MM.1S (cell line): Measurements from ENCODE around the gene TCP11.

Experiments used
- DNase-seq: peaks from one replicate; pipeline ENCODE4 v3.0.0-alpha.2; 2015
- H2AFZ ChIP-seq: fragments of 300-600 bp; sonication (generic); 2 replicates; pipeline ENCODE4 v1.6.0; 2016; ENCODE audit warnings: antibody characterized with exemption, low read length
- H3F3A ChIP-seq: fragments of 300-600 bp; sonication (generic); 2 replicates; pipeline ENCODE4 v1.6.1; 2016; ENCODE audit warnings: mild to moderate bottlenecking, antibody characterized with exemption, low read length, moderate library complexity, mixed read lengths; ENCODE audit not compliant: insufficient read depth
- H3K27ac ChIP-seq: fragments of 300-600 bp; sonication (generic); 2 replicates; pipeline ENCODE4 v1.5.1; 2016; ENCODE audit warnings: mild to moderate bottlenecking, low read length
- H3K27me3 ChIP-seq: fragments of 300-600 bp; sonication (generic); replicated peaks from 2 replicates; pipeline ENCODE4 v1.6.0; 2016; ENCODE audit warnings: low read length; ENCODE audit not compliant: insufficient read depth
- H3K36me3 ChIP-seq: fragments of 300-600 bp; sonication (generic); replicated peaks from 2 replicates; pipeline ENCODE4 v1.6.1; 2016; ENCODE audit warnings: mild to moderate bottlenecking, low read length, mixed read lengths; ENCODE audit not compliant: insufficient read depth
- H3K4me1 ChIP-seq: fragments of 300-600 bp; sonication (generic); 2 replicates; pipeline ENCODE4 v1.6.1; 2016; ENCODE audit warnings: low read length, mixed read lengths
- H3K4me2 ChIP-seq: fragments of 300-600 bp; sonication (generic); 2 replicates; pipeline ENCODE4 v1.6.0; 2016; ENCODE audit warnings: low read depth, low read length
- H3K4me3 ChIP-seq: fragments of 300-600 bp; sonication (generic); 2 replicates; pipeline ENCODE4 v1.5.1; 2016; ENCODE audit warnings: low read length, mixed read lengths
- H3K79me2 ChIP-seq: fragments of 300-600 bp; sonication (generic); 2 replicates; pipeline ENCODE4 v1.6.1; 2016; ENCODE audit warnings: mixed run types, low read length, mixed read lengths
- H3K9ac ChIP-seq: fragments of 300-600 bp; sonication (generic); 2 replicates; pipeline ENCODE4 v1.6.1; 2016; ENCODE audit warnings: low read length, mixed read lengths
- H3K9me2 ChIP-seq: fragments of 300-600 bp; sonication (generic); replicated peaks from 2 replicates; pipeline ENCODE4 v1.6.1; 2016; ENCODE audit warnings: mild to moderate bottlenecking, low read length, mixed read lengths; ENCODE audit not compliant: insufficient read depth
- H3K9me3 ChIP-seq: fragments of 300-600 bp; sonication (generic); replicated peaks from 2 replicates; pipeline ENCODE4 v1.6.1; 2016; ENCODE audit warnings: mild to moderate bottlenecking, low read length, mixed read lengths; ENCODE audit not compliant: insufficient read depth
- H4K20me1 ChIP-seq: fragments of 300-600 bp; sonication (generic); 2 replicates; pipeline ENCODE4 v1.6.1; 2016; ENCODE audit warnings: mild to moderate bottlenecking, low read length, moderate library complexity, mixed read lengths; ENCODE audit not compliant: insufficient read depth
- EZH2 ChIP-seq: fragments of 300-600 bp; sonication (generic); optimal IDR thresholded peaks from 2 replicates; pipeline ENCODE3; 2017; ENCODE audit warnings: low read depth, mild to moderate bottlenecking, antibody characterized with exemption, low read length, mixed read lengths
- EZH2phosphoT487 ChIP-seq: fragments of 300-600 bp; sonication (generic); IDR thresholded peaks from 2 replicates; pipeline ENCODE4 v1.6.1; 2018; ENCODE audit warnings: antibody characterized with exemption, low read length
- TF ChIP-seq, protein P1 (sequence below): fragments of 300-600 bp; sonication (generic); IDR thresholded peaks from 2 replicates; pipeline ENCODE4 v1.5.1; 2016; ENCODE audit warnings: antibody characterized with exemption, low read length, mixed read lengths

The TCP11 gene

DNA sequence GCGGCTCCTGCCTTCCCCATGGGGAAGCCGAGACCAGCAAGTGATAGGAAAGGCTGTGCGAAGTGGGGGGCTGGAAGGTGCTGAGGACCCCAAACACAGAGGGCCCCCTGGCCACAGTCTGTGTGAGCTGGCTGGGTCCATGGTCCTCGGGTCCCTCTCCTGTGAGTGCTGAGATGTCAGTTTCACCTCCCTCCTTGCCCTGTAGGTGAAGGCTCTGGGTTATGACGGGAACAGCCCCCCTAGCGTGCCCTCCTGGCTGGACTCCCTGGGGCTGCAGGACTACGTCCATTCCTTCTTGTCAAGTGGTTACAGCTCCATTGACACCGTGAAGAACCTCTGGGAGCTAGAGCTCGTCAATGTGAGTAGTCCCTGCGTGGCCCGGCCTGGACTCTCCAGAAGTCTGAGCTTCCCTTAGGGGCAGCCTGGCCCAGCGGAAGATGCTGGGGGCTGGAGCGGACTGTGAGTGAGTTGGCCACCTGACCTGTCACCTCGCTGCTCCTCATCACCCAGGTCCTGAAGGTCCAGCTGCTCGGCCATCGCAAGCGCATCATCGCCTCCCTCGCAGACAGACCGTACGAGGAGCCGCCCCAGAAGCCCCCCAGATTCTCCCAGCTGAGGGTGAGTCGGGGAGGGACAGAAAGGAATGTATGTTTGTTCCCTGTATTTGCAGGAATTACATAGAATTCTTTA is 61.7 kb downstream of the TCP11 start:
- no peak overlapping the region for H2AFZ ChIP-seq
- no peaks in the 10 kb centered on the region for H3K9me3 ChIP-seq
- no peaks in the 10 kb centered on the region for H3F3A ChIP-seq
- H3K9ac ChIP-seq: no peak overlapping the region
- no peaks in the 10 kb centered on the region for H4K20me1 ChIP-seq
- DNase-seq: no peak
- H3K36me3 ChIP-seq: no peaks in the 10 kb centered on the region
- no peak overlapping the region for H3K27ac ChIP-seq
- H3K4me1 ChIP-seq: no peaks in the 10 kb centered on the region
- no peaks in the 10 kb centered on the region for H3K9me2 ChIP-seq
- no peak overlapping the region for H3K4me3 ChIP-seq
- TF ChIP-seq EZH2phosphoT487 (no peak), EZH2 (no peak)
- TF ChIP-seq, protein P1, sequence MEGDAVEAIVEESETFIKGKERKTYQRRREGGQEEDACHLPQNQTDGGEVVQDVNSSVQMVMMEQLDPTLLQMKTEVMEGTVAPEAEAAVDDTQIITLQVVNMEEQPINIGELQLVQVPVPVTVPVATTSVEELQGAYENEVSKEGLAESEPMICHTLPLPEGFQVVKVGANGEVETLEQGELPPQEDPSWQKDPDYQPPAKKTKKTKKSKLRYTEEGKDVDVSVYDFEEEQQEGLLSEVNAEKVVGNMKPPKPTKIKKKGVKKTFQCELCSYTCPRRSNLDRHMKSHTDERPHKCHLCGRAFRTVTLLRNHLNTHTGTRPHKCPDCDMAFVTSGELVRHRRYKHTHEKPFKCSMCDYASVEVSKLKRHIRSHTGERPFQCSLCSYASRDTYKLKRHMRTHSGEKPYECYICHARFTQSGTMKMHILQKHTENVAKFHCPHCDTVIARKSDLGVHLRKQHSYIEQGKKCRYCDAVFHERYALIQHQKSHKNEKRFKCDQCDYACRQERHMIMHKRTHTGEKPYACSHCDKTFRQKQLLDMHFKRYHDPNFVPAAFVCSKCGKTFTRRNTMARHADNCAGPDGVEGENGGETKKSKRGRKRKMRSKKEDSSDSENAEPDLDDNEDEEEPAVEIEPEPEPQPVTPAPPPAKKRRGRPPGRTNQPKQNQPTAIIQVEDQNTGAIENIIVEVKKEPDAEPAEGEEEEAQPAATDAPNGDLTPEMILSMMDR: no peak
- H3K27me3 ChIP-seq: no peaks in the 10 kb centered on the region
- no peak overlapping the region for H3K4me2 ChIP-seq
- no peaks in the 10 kb centered on the region for H3K79me2 ChIP-seq

DNA sequence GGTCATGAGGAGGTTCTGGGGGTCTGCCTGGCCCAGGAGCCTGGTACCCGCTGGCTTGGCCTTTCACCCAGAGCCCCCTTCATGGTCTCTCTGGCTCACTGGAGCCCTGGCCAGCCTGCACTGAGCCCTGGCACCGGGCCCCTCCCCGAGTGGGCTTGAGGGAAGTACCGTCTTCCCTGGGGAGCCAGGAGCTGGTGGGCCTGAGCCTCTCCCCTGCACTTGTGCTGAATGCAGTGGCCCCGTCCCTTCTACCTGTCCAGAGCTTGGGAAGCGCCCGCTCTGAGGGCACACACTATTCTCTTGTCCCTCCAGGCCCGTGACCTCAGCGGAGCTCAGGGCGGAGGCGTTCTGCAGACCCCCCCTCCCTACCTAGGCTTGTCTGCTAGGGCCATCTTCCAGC is 62.2 kb downstream of the TCP11 start:
- no peaks in the 10 kb centered on the region for H3F3A ChIP-seq
- no peak overlapping the region for H3K4me2 ChIP-seq
- H3K4me1 ChIP-seq: no peaks in the 10 kb centered on the region
- H3K27ac ChIP-seq: no peak overlapping the region
- H3K9me3 ChIP-seq: no peaks in the 10 kb centered on the region
- no peak overlapping the region for H2AFZ ChIP-seq
- TF ChIP-seq, protein P1: no peak
- TF ChIP-seq EZH2: no peak
- TF ChIP-seq EZH2phosphoT487: no peak
- no peaks in the 10 kb centered on the region for H3K9me2 ChIP-seq
- no peak overlapping the region for H3K4me3 ChIP-seq
- DNase-seq: no peak
- no peaks in the 10 kb centered on the region for H3K79me2 ChIP-seq
- no peaks in the 10 kb centered on the region for H4K20me1 ChIP-seq
- no peaks in the 10 kb centered on the region for H3K36me3 ChIP-seq
- no peak overlapping the region for H3K9ac ChIP-seq
- no peaks in the 10 kb centered on the region for H3K27me3 ChIP-seq

DNA sequence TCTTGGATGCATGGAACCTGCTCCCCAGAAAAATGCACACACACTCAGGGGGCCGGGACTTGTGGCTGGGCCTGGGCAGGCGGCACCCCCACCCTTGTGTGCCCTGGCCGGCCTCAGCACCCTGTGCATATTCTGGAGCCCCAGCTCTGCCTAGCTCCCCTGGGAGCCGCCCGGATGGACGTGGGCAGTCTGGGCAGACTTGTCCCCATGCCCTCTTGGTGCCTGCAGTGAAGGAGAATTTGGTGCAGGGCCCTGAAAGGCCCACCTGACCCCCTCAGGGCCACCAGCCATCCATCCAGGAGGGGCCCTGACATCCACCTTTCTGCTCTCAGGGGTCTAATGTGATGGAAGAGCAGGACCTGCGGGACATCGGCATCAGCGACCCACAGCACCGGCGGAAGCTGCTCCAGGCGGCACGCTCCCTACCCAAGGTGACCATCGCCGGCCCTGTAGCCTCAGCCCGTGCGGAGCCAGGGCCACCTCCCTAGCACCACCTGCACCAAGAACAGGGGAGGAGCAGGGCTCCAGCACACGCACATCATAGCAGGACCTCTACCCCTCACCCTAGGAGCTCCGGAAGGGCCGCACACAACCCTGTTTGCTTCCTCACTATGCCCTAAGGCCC is 62.8 kb downstream of the TCP11 start:
- no peaks in the 10 kb centered on the region for H3K4me1 ChIP-seq
- no peak for DNase-seq
- no peak overlapping the region for H3K4me3 ChIP-seq
- no peaks in the 10 kb centered on the region for H3K79me2 ChIP-seq
- TF ChIP-seq EZH2phosphoT487: no peak
- no peak for TF ChIP-seq EZH2
- TF ChIP-seq, protein P1: no peak
- no peak overlapping the region for H3K27ac ChIP-seq
- H3K9me2 ChIP-seq: no peaks in the 10 kb centered on the region
- no peaks in the 10 kb centered on the region for H3K9me3 ChIP-seq
- no peak overlapping the region for H3K4me2 ChIP-seq
- no peak overlapping the region for H2AFZ ChIP-seq
- no peaks in the 10 kb centered on the region for H3K36me3 ChIP-seq
- no peaks in the 10 kb centered on the region for H3K27me3 ChIP-seq
- H3F3A ChIP-seq: no peaks in the 10 kb centered on the region
- H4K20me1 ChIP-seq: no peaks in the 10 kb centered on the region
- H3K9ac ChIP-seq: no peak overlapping the region
